Measurements from ENCODE around the gene PWWP2B. TPM values are rescaled to one million over a fixed set of nuclear protein-coding genes. Genes with fewer than 3 reads are reported as not detected.

Gene PWWP2B
- total and polyA plus RNA-seq, 2 experiments from 2014 or later: 2.3 to 12.8 TPM

- TF ChIP-seq, protein P1, sequence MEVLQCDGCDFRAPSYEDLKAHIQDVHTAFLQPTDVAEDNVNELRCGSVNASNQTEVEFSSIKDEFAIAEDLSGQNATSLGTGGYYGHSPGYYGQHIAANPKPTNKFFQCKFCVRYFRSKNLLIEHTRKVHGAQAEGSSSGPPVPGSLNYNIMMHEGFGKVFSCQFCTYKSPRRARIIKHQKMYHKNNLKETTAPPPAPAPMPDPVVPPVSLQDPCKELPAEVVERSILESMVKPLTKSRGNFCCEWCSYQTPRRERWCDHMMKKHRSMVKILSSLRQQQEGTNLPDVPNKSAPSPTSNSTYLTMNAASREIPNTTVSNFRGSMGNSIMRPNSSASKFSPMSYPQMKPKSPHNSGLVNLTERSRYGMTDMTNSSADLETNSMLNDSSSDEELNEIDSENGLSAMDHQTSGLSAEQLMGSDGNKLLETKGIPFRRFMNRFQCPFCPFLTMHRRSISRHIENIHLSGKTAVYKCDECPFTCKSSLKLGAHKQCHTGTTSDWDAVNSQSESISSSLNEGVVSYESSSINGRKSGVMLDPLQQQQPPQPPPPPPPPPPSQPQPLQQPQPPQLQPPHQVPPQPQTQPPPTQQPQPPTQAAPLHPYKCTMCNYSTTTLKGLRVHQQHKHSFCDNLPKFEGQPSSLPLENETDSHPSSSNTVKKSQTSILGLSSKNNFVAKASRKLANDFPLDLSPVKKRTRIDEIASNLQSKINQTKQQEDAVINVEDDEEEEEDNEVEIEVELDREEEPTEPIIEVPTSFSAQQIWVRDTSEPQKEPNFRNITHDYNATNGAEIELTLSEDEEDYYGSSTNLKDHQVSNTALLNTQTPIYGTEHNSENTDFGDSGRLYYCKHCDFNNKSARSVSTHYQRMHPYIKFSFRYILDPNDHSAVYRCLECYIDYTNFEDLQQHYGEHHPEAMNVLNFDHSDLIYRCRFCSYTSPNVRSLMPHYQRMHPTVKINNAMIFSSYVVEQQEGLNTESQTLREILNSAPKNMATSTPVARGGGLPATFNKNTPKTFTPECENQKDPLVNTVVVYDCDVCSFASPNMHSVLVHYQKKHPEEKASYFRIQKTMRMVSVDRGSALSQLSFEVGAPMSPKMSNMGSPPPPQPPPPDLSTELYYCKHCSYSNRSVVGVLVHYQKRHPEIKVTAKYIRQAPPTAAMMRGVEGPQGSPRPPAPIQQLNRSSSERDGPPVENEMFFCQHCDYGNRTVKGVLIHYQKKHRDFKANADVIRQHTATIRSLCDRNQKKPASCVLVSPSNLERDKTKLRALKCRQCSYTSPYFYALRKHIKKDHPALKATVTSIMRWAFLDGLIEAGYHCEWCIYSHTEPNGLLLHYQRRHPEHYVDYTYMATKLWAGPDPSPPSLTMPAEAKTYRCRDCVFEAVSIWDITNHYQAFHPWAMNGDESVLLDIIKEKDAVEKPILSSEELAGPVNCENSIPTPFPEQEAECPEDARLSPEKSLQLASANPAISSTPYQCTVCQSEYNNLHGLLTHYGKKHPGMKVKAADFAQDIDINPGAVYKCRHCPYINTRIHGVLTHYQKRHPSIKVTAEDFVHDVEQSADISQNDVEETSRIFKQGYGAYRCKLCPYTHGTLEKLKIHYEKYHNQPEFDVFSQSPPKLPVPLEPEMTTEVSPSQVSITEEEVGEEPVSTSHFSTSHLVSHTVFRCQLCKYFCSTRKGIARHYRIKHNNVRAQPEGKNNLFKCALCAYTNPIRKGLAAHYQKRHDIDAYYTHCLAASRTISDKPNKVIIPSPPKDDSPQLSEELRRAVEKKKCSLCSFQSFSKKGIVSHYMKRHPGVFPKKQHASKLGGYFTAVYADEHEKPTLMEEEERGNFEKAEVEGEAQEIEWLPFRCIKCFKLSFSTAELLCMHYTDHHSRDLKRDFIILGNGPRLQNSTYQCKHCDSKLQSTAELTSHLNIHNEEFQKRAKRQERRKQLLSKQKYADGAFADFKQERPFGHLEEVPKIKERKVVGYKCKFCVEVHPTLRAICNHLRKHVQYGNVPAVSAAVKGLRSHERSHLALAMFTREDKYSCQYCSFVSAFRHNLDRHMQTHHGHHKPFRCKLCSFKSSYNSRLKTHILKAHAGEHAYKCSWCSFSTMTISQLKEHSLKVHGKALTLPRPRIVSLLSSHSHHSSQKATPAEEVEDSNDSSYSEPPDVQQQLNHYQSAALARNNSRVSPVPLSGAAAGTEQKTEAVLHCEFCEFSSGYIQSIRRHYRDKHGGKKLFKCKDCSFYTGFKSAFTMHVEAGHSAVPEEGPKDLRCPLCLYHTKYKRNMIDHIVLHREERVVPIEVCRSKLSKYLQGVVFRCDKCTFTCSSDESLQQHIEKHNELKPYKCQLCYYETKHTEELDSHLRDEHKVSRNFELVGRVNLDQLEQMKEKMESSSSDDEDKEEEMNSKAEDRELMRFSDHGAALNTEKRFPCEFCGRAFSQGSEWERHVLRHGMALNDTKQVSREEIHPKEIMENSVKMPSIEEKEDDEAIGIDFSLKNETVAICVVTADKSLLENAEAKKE (CRISPR knock-in tag; IDR thresholded peaks at IDR 0.05): no peak
- TF ChIP-seq, protein P2, sequence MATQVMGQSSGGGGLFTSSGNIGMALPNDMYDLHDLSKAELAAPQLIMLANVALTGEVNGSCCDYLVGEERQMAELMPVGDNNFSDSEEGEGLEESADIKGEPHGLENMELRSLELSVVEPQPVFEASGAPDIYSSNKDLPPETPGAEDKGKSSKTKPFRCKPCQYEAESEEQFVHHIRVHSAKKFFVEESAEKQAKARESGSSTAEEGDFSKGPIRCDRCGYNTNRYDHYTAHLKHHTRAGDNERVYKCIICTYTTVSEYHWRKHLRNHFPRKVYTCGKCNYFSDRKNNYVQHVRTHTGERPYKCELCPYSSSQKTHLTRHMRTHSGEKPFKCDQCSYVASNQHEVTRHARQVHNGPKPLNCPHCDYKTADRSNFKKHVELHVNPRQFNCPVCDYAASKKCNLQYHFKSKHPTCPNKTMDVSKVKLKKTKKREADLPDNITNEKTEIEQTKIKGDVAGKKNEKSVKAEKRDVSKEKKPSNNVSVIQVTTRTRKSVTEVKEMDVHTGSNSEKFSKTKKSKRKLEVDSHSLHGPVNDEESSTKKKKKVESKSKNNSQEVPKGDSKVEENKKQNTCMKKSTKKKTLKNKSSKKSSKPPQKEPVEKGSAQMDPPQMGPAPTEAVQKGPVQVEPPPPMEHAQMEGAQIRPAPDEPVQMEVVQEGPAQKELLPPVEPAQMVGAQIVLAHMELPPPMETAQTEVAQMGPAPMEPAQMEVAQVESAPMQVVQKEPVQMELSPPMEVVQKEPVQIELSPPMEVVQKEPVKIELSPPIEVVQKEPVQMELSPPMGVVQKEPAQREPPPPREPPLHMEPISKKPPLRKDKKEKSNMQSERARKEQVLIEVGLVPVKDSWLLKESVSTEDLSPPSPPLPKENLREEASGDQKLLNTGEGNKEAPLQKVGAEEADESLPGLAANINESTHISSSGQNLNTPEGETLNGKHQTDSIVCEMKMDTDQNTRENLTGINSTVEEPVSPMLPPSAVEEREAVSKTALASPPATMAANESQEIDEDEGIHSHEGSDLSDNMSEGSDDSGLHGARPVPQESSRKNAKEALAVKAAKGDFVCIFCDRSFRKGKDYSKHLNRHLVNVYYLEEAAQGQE (IDR thresholded peaks at IDR 0.05; ENCODE audit: unreplicated experiment): no peak
- no peak for TF ChIP-seq NANOG (IDR thresholded peaks at IDR 0.05; ENCODE audit: borderline replicate concordance)
- no peak for TF ChIP-seq JUNB (IDR thresholded peaks at IDR 0.05; ENCODE audit: unreplicated experiment)
These were observed 35.2 kb downstream of the PWWP2B start (continued) for GRCh38 chr10:132432176-132432540.

GRCh38 chr10:132433671-132434340 lies 36.8 kb downstream of the PWWP2B start:
- no peaks in the 10 kb centered on the region for H3K79me2 ChIP-seq (replicated peaks; ENCODE audit: insufficient read depth)
- no peaks in the 10 kb centered on the region for H3K4me1 ChIP-seq (ENCODE audit: insufficient read depth)
- no peak overlapping the region for H3K27ac ChIP-seq (ENCODE audit: low read depth)
- Mint-ChIP-seq H3K9me3 (no peaks in the 10 kb centered on the region), H3K4me3 (no peak overlapping the region), H3K27ac (no peak overlapping the region), H3K27me3 (ENCODE audit: insufficient read depth, low read depth, poor library complexity) (peaks cover 7% of the 10 kb centered on the region), H3K36me3 (ENCODE audit: low read depth) (no peaks in the 10 kb centered on the region; the same call in 2 of the 3 replicates), H3K4me1 (peaks cover 7% of the 10 kb centered on the region)
- H3K36me3 ChIP-seq (ENCODE audit: insufficient read depth): no peaks in the 10 kb centered on the region
- no peaks in the 10 kb centered on the region for H4K20me1 ChIP-seq (replicated peaks; ENCODE audit: insufficient read depth)
- DNase-seq (ENCODE audit: low spot score): no peak
- H3K4me2 ChIP-seq: no peak overlapping the region
- H2AFZ ChIP-seq: no peak overlapping the region
- no peaks in the 10 kb centered on the region for H3K9me2 ChIP-seq (ENCODE audit: insufficient read depth)
- no peaks in the 10 kb centered on the region for H3K27me3 ChIP-seq (ENCODE audit: insufficient read depth)
- no peak for ATAC-seq
- 0 out of 2 replicates have a peak, but pooled peaks cover 4% of the 10 kb centered on the region for H3F3A ChIP-seq (replicated peaks; ENCODE audit: low read depth)
- H3K4me3 ChIP-seq: no peak overlapping the region
- TF ChIP-seq, protein P1 (CRISPR knock-in tag; IDR thresholded peaks at IDR 0.05): no peak
- TF ChIP-seq EZH2phosphoT487 (IDR thresholded peaks at IDR 0.05; ENCODE audit: unreplicated experiment) (no peak), JUNB (IDR thresholded peaks at IDR 0.05; ENCODE audit: unreplicated experiment) (no peak)
